ENCODE measurements around the gene CLSTN3. TPM values are rescaled to one million over a fixed set of nuclear protein-coding genes. Genes with fewer than 3 reads are reported as not detected.

The CLSTN3 gene
- total RNA-seq, 1 experiment from 2014 or later = 111 TPM

GRCh38 chr12:7154042-7154441 lies 23.9 kb downstream of the CLSTN3 start:
- intact Hi-C loops (cut with micrococcal nuclease; ENCODE audit: unreplicated experiment) = no loop called here
- no TSS peak for BruUV-seq (replicated peaks)
- no peaks in the 10 kb centered on the region for H3K27me3 ChIP-seq (ENCODE audit: insufficient read depth, low read depth)
- peaks cover 38% of the 10 kb centered on the region for H3F3A ChIP-seq (ENCODE audit: insufficient read depth, low read depth)
- H4K20me1 ChIP-seq (ENCODE audit: insufficient read depth) = no peaks in the 10 kb centered on the region
- peak in 1 of 2 experiments; percentile 73 for DNase-seq
- no peaks in the 10 kb centered on the region for H3K9me2 ChIP-seq (ENCODE audit: insufficient read depth)
- H3K4me1 ChIP-seq (replicated peaks; ENCODE audit: insufficient read depth) = peaks cover 35% of the 10 kb centered on the region
- H3K27ac ChIP-seq = peak overlapping the region; percentile 50
- H3K36me3 ChIP-seq (ENCODE audit: low read depth) = peaks cover 8% of the 10 kb centered on the region; the same call in 1 of the 2 replicates
- peak overlapping the region; percentile 52 for H3K4me2 ChIP-seq
- no peak overlapping the region for H3K4me3 ChIP-seq
- H3K9me3 ChIP-seq (ENCODE audit: insufficient read depth, low read depth) = no peaks in the 10 kb centered on the region
- H2AFZ ChIP-seq = no peak overlapping the region
- ChIA-PET POLR2A (ENCODE audit: unreplicated experiment) (no interaction called here), CTCF (interaction anchor here (0.7 to 2.6 kb wide), 3 partner anchors 9 to 430 kb away, joined by 3 to 11 read pairs (median 10); partner anchors contain the start of gene COPS7A)
- H3K79me2 ChIP-seq (ENCODE audit: low read depth) = no peaks in the 10 kb centered on the region
- TF ChIP-seq CTCF (conservative IDR thresholded peaks at IDR 0.05) (no peak), EZH2 (IDR thresholded peaks at IDR 0.05; ENCODE audit: low read depth) (no peak)

GRCh38 chr12:7154901-7155470 lies 24.8 kb downstream of the CLSTN3 start:
- peaks cover 38% of the 10 kb centered on the region for H3F3A ChIP-seq (ENCODE audit: insufficient read depth, low read depth)
- no peak overlapping the region; the same call in 1 of the 2 replicates for H3K4me3 ChIP-seq
- H3K36me3 ChIP-seq (ENCODE audit: low read depth) = peaks cover 3% of the 10 kb centered on the region; the same call in 1 of the 2 replicates
- no peaks in the 10 kb centered on the region for H4K20me1 ChIP-seq (ENCODE audit: insufficient read depth)
- no peaks in the 10 kb centered on the region for H3K27me3 ChIP-seq (ENCODE audit: insufficient read depth, low read depth)
- peak overlapping the region; percentile 50 for H3K27ac ChIP-seq
- H3K4me1 ChIP-seq (replicated peaks; ENCODE audit: insufficient read depth) = peaks cover 35% of the 10 kb centered on the region
- POLR2A ChIA-PET (ENCODE audit: unreplicated experiment) = interaction anchor here (0.6 to 0.9 kb wide), 3 partner anchors 13 to 30 kb away, joined by 3 to 8 read pairs (median 4); no protein-coding TSS in a partner anchor
- peak in 1 of 2 experiments; percentile 63 for DNase-seq
- no TSS peak for BruUV-seq (replicated peaks)
- H3K9me2 ChIP-seq (ENCODE audit: insufficient read depth) = no peaks in the 10 kb centered on the region
- H3K9me3 ChIP-seq (ENCODE audit: insufficient read depth, low read depth) = no peaks in the 10 kb centered on the region
- CTCF ChIA-PET = interaction anchor here (0.7 to 2.6 kb wide), 3 partner anchors 10 to 431 kb away, joined by 3 to 11 read pairs (median 10); partner anchors contain the start of gene COPS7A
- no peaks in the 10 kb centered on the region for H3K79me2 ChIP-seq (ENCODE audit: low read depth)
- no peak overlapping the region for H2AFZ ChIP-seq
- TF ChIP-seq CTCF (conservative IDR thresholded peaks at IDR 0.05) (no peak), EZH2 (IDR thresholded peaks at IDR 0.05; ENCODE audit: low read depth) (no peak)
- intact Hi-C loops (cut with micrococcal nuclease; ENCODE audit: unreplicated experiment) = no loop called here
- peak overlapping the region; percentile 52 for H3K4me2 ChIP-seq

GRCh38 chr12:7155471-7156034 lies 25.4 kb downstream of the CLSTN3 start:
- DNase-seq = peak; percentile 85 to 86

More at GRCh38 chr12:7155471-7156034, 25.4 kb downstream of the CLSTN3 start:
- peak overlapping the region; percentile 52 for H3K4me2 ChIP-seq
- CTCF ChIA-PET = interaction anchor here (2.5 to 2.6 kb wide), 2 partner anchors 11 to 15 kb away, joined by 10 to 11 read pairs; no protein-coding TSS in a partner anchor
- no peak overlapping the region; the same call in 1 of the 2 replicates for H3K4me3 ChIP-seq
- no peaks in the 10 kb centered on the region for H3K79me2 ChIP-seq (ENCODE audit: low read depth)
- POLR2A ChIA-PET (ENCODE audit: unreplicated experiment) = interaction anchor here (0.6 to 0.9 kb wide), 3 partner anchors 13 to 31 kb away, joined by 3 to 8 read pairs (median 4); no protein-coding TSS in a partner anchor
- H4K20me1 ChIP-seq (ENCODE audit: insufficient read depth) = no peaks in the 10 kb centered on the region
- BruUV-seq (replicated peaks) = no TSS peak
- no peaks in the 10 kb centered on the region for H3K27me3 ChIP-seq (ENCODE audit: insufficient read depth, low read depth)
- no peak for TF ChIP-seq CTCF (conservative IDR thresholded peaks at IDR 0.05)
- TF ChIP-seq EZH2 (IDR thresholded peaks at IDR 0.05; ENCODE audit: low read depth) = no peak
- no peak overlapping the region for H2AFZ ChIP-seq
- peak overlapping the region; percentile 50 for H3K27ac ChIP-seq
- intact Hi-C loops (cut with micrococcal nuclease; ENCODE audit: unreplicated experiment) = no loop called here
- H3K36me3 ChIP-seq (ENCODE audit: low read depth) = peaks cover 3% of the 10 kb centered on the region; the same call in 1 of the 2 replicates
- H3K9me2 ChIP-seq (ENCODE audit: insufficient read depth) = no peaks in the 10 kb centered on the region
- H3F3A ChIP-seq (ENCODE audit: insufficient read depth, low read depth) = peaks cover 38% of the 10 kb centered on the region
- H3K4me1 ChIP-seq (replicated peaks; ENCODE audit: insufficient read depth) = peaks cover 35% of the 10 kb centered on the region
- no peaks in the 10 kb centered on the region for H3K9me3 ChIP-seq (ENCODE audit: insufficient read depth, low read depth)
